ENCODE data around the gene COL16A1. TPM values are rescaled to one million over a fixed set of nuclear protein-coding genes. Genes with fewer than 3 reads are reported as not detected.

COL16A1 gene
- polyA plus RNA-seq, 1 of the 3 experiments (the other 2 are of a cell fraction) = 10.4 TPM

GRCh38 chr1:31678681-31679080 lies 25.1 kb downstream of the COL16A1 start:
- H3K9me3 ChIP-seq = no peaks in the 10 kb centered on the region
- CTCF ChIA-PET = interaction anchor here (0.8 to 2.1 kb wide), 8 partner anchors 12 to 67 kb away, joined by 3 to 8 read pairs (median 3); no protein-coding TSS in a partner anchor

GRCh38 chr1:31677949-31678348 lies 25.9 kb downstream of the COL16A1 start:
- Histone ChIP-seq H3K27me3 (ENCODE audit: insufficient read depth) (no peaks in the 10 kb centered on the region), H3K79me2 (ENCODE audit: insufficient read depth) (no peaks in the 10 kb centered on the region), H3K9me2 (no peaks in the 10 kb centered on the region), H3K9ac (no peak overlapping the region), H3K27ac (ENCODE audit: low read depth in 2 of 2, low read length in 1 of 2) (no peak overlapping the region), H2AFZ (ENCODE audit: low read depth) (no peak overlapping the region), H3K9me3 (no peaks in the 10 kb centered on the region), H4K20me1 (ENCODE audit: insufficient read depth) (no peaks in the 10 kb centered on the region), H3K4me3 (ENCODE audit: low read depth in 2 of 2, low read length in 1 of 2) (no peak overlapping the region), H3F3A (replicated peaks; ENCODE audit: insufficient read depth) (no peaks in the 10 kb centered on the region), H3K4me1 (ENCODE audit: control insufficient read depth in 1 of 2, insufficient read depth in 2 of 2, low read depth in 1 of 2, low read length in 1 of 2) (peaks cover 0 to 13% of the 10 kb centered on the region in 2 experiments; a peak in 1 of 4 replicates), H3K4me2 (no peak overlapping the region), H3K36me3 (replicated peaks in 1 of 2; ENCODE audit: control insufficient read depth in 1 of 2, insufficient read depth in 2 of 2, low read length in 1 of 2) (peaks cover 0 to 3% of the 10 kb centered on the region in 2 experiments)
- TF ChIP-seq GATA2 (CRISPR knock-in tag; IDR thresholded peaks at IDR 0.05) (no peak), MXI1 (IDR thresholded peaks at IDR 0.05; ENCODE audit: low read depth, low read length) (no peak), FOXJ3 (CRISPR knock-in tag; IDR thresholded peaks at IDR 0.05) (no peak), NFIC (IDR thresholded peaks at IDR 0.05; ENCODE audit: borderline replicate concordance) (no peak), YY1 (IDR thresholded peaks at IDR 0.05; ENCODE audit: low read depth) (no peak)
- POLR2A ChIA-PET = no interaction called here
- DNase-seq = no peak
- WGBS (ENCODE audit: low lambda C conversion rate) = 83% methylated on average over 6 of the region's 6 CpGs
- CTCF ChIA-PET = interaction anchor here (0.7 to 2.1 kb wide), 5 partner anchors 13 to 82 kb away, joined by 3 to 8 read pairs (median 4); no protein-coding TSS in a partner anchor

More at GRCh38 chr1:31678681-31679080, 25.1 kb downstream of the COL16A1 start:
- DNase-seq = no peak
- POLR2A ChIA-PET = interaction anchor here (1.4 kb wide), 1 partner anchor 110 kb away, joined by 4 read pairs; no protein-coding TSS in a partner anchor
- TF ChIP-seq ELF1 (IDR thresholded peaks at IDR 0.05) (no peak), CHD2 (IDR thresholded peaks at IDR 0.05; ENCODE audit: low read length, partially characterized antibody) (no peak), ZBTB33 (IDR thresholded peaks at IDR 0.05; ENCODE audit: borderline replicate concordance, low read depth) (no peak), YY1 (IDR thresholded peaks at IDR 0.05; ENCODE audit: low read depth) (no peak), JUND (IDR thresholded peaks at IDR 0.05) (no peak), RCOR1 (IDR thresholded peaks at IDR 0.05; ENCODE audit: low read length) (no peak), NFIC (IDR thresholded peaks at IDR 0.05; ENCODE audit: borderline replicate concordance) (no peak), EP300 (IDR thresholded peaks at IDR 0.05; ENCODE audit: borderline replicate concordance in 1 of 2, low read depth in 1 of 2, low read length in 1 of 2) (no peak), RAD21 (IDR thresholded peaks at IDR 0.05; ENCODE audit: low read length) (no peak), GABPA (IDR thresholded peaks at IDR 0.05; ENCODE audit: low read depth) (no peak), RFX5 (IDR thresholded peaks at IDR 0.05; ENCODE audit: low read length) (no peak), SIN3A (IDR thresholded peaks at IDR 0.05; ENCODE audit: borderline replicate concordance, low read depth, low read length) (no peak), NRF1 (IDR thresholded peaks at IDR 0.05; ENCODE audit: low read depth, low read length) (no peak), FOXJ3 (CRISPR knock-in tag; IDR thresholded peaks at IDR 0.05) (no peak)
- Histone ChIP-seq H3K36me3 (replicated peaks in 1 of 2; ENCODE audit: control insufficient read depth in 1 of 2, insufficient read depth in 2 of 2, low read length in 1 of 2) (peaks cover 0 to 3% of the 10 kb centered on the region in 2 experiments), H3K9ac (no peak overlapping the region), H3K9me2 (no peaks in the 10 kb centered on the region), H3K4me2 (no peak overlapping the region), H4K20me1 (ENCODE audit: insufficient read depth) (no peaks in the 10 kb centered on the region), H3F3A (replicated peaks; ENCODE audit: insufficient read depth) (no peaks in the 10 kb centered on the region), H2AFZ (ENCODE audit: low read depth) (no peak overlapping the region), H3K4me3 (ENCODE audit: low read depth in 2 of 2, low read length in 1 of 2) (no peak overlapping the region), H3K79me2 (ENCODE audit: insufficient read depth) (no peaks in the 10 kb centered on the region), H3K27me3 (ENCODE audit: insufficient read depth) (no peaks in the 10 kb centered on the region), H3K27ac (ENCODE audit: low read depth in 2 of 2, low read length in 1 of 2) (no peak overlapping the region), H3K4me1 (ENCODE audit: control insufficient read depth in 1 of 2, insufficient read depth in 2 of 2, low read depth in 1 of 2, low read length in 1 of 2) (peaks cover 0 to 8% of the 10 kb centered on the region in 2 experiments; a peak in 1 of 4 replicates)
- WGBS (ENCODE audit: low lambda C conversion rate) = 96% methylated on average over 4 of the region's 4 CpGs

All from SK-N-SH (cell line).